ENCODE results near the gene CALML3.

CALML3 gene

DNA sequence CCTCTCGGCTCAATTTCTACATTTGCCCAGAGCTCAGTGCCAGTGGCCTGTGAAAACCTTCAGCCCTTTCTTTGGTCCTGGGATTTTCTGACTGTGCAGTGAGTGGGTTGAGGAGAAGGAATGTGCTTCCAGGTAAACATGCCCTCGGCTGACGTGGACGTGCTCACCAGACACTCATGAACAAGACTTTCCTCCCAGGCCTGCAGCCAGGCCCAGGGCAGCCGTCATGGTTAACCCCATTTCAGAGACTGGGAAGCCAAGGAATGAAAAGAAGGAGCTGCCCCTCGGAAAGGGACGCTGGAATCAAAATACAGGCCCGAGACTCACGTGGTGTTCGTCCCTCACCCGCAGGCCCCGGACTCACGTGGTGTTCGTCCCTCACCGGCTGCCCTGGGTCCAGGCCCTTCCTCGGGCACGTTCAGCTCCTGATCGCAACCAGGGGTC lies 16.6 kb upstream of the CALML3 start:
- no peak for DNase-seq

DNA sequence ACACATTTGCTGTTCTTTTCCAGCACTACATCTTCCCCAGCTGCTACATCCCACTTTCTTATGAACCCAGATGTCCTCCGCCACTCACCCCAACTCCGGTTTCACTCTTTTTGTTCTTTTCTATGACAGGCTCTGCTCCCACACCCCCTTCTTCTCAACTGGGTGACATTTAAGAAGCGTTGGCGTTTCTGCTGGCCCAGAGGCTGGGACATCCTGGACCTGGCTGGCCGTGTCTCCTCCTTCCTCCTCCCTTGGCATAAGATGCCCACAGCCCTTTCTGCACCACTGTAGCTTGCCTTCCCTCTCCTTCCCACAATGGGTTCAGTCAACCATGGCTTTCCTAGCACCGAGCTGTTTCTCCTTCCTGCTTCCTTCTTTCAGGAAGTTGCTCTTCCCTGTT lies 16.0 kb upstream of the CALML3 start:
- DNase-seq = no peak

DNA sequence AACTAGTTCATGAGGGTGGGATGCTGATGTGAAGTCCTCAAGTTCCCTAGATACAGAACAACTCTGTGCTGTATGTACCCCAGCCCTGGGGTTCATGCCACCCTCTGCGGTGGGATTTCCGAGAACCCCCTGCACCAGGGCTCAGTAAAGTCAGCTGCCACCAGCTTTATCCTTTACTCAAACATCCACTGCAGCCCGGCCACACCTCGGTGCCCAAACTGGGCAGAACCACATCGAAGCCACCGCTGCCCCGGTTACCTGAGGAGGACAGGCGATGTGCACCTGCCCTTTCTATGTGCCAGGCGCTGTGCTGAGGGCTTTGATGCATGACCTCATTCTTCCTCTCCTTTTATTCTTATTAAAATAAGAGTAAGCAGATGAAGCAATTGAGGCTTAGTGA lies 15.5 kb upstream of the CALML3 start:
- DNase-seq = no peak

DNA sequence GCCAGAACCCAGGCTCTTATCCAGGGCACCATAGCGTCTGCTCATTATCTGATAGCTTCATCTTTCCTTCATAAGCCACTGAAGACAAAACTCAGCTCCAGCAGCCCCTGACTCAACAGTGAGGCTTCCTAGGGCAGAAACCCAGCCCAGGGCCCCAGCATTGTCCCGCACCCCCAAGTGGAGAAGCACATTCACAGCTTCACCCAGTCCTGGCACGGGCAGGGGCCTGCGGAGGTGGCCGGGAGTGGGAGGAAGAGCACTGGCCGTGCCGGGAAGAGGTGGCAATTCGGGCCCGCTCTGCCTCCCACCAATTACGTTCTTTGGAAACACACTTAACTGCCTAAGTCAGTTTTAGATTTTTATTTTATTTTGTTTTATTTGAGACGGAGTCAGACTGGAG lies 15.1 kb upstream of the CALML3 start:
- no peak for DNase-seq

DNA sequence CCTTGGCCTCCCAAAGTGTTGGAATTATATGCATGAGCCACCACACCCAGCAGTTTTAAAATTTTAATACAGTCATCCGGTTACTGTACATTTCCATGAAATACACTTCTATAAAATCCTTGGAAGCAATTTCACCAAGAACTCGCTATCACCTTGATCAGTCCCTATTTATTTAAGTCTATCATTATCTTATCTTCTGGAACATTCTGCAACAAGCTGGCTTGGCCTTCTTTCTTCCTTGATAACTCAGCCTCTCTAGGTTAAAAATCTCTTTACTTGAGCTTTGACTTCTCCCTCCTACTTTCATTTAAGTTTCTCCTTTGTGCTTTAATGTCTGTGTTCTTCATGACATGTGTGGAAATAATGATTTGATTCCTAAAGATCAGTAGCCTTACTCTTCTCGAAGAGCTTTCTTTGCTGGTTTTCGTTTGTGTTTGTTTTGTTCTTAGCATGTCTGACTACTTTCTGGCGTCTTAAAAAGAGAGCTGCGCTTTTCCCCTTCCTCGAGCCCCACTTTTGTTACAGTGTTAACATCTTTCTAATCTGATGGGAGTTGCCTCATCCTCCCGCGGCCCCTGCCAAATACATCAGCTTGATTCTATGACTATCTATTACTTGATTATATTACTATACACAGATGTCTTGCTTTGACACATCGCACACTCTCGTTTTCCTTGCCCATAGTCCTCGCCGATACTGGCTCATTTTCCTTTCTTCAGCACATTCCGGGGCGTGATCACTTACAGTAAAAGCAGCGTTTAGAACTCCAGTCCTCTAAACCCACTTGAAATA lies 14.3 kb upstream of the CALML3 start:
- DNase-seq = no peak

DNA sequence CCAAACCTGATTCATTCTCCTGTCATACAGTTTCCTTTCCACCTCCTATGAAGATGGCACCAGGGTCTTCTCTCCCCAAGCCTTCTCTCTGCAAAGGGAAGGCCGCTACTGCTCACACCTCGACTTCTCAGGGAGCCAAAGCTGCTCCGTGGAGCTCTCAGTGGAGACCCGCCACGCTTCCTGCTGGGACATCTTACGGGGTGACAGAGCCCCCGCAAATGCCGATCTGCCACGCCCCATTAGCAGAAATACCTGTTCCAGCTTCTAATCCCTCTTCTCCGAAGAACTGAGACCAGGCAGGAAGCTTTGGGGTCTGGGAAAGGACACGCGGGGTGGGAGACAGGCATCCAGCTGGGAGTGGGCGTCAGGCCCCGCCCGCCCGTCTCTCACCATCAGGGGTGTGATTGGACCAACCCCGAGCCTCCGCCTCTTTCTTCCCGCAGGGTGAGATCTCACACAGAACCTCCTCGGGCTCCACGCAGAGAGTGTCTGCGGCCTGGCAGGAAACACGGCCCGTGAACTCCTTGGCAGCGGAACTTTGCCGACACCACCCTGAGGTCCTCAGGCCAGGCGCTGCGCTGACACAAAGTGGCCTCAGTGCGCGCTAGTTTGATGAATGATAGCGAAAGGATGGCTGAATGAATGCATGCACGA lies 13.4 kb upstream of the CALML3 start:
- no peak for DNase-seq

DNA sequence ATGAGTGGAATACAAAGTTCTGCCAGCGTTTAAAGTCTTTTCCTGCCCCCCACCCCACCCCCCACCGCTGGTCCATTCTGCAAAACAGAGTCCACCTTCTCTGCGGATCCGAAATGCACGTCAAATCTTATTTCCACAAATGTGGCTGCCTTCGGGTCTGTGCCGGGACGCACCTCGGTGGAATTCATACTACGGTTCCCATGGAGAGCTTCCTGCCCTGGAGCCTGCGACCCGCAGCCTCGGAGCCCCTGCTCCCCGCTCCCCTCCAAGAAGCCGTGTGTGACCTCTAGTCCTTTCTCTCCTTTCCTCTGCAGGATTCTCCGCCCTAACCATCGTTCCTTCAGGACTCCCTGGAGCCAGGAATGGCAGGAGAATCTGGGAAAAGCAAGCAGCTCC lies 12.9 kb upstream of the CALML3 start:
- DNase-seq = no peak

DNA sequence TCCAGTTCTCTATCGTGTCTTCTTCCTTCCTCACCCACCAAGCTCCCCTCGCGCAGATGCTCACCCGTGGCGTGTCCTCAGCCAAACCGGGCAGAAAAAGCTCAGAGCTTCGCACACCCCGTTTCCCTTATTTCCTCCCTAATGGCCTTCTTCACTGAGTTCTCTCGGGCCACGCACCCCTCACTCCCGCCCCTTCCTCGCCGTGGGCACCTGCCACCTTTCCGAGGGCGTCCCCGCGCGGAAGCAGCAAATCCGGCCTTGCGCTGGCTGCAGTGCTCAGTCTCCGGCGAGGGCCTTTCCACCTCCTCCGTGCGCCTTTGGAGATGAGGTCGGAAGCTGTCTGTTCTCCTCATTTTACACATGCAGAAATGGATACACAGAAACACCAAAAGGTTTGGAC lies 12.4 kb upstream of the CALML3 start:
- no peak for DNase-seq

DNA sequence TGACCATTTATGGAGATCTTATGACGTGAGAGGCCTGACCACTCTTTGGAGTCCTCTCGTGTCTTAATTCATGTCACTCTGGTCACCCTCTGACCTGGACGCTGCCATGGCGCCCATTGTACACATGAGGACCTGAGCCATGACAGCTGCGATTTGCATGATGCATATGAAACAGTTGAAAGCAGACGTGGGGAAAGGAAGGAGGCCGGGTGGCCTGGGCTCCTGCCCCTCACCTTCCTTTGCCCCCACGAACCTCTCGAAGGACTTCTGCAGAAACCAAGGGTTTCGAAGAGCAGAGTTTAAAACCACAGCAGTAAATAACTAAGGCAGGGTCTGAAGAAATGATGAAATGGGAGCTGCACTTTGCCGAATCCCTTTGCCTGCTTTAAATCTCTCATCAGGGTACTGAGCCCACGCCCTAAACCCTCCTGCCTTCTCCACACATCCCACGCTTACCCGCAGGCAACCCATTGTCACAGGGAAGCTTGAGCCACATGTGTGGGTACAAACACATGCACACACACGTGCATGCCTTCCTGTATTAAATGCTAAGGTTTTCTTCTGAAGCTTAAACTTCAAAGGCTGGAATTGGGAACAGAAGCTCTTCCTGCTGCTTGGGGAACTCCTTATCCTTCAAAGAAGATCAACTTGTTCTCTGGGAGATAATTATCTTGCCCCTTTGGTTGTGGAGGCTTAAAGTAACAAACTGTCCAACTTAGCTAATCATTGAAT lies 11.7 kb upstream of the CALML3 start:
- DNase-seq = no peak

DNA sequence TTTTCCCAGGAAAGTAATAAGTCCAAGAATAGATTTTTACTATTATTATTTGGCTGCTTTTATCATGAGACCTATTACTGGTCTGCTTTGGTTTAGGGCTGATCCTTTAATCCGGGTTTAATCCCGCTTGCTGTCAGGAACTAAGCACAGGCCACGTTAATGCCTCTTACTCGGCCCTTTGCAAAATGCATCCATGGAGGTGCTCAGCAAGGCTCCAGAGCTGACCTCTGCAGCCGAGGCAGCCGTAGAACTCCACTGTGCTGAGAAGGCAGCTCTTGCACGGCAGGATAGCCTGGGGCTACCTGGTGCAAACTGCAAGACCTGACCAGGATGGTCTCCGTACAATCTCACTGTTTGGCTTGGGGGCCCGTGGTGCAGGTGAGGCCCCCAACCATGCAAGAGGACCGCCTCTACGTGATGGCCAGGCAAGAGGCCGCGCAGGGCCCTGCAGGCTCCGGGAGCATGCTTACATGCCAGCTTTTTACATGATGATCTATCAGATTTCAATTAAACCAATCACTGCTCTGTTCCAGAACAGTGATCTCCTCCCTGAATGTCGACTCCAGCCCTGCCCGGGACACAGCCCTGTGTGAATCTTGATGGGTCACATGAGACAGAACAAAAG lies 10.4 kb upstream of the CALML3 start:
- DNase-seq = no peak

DNA sequence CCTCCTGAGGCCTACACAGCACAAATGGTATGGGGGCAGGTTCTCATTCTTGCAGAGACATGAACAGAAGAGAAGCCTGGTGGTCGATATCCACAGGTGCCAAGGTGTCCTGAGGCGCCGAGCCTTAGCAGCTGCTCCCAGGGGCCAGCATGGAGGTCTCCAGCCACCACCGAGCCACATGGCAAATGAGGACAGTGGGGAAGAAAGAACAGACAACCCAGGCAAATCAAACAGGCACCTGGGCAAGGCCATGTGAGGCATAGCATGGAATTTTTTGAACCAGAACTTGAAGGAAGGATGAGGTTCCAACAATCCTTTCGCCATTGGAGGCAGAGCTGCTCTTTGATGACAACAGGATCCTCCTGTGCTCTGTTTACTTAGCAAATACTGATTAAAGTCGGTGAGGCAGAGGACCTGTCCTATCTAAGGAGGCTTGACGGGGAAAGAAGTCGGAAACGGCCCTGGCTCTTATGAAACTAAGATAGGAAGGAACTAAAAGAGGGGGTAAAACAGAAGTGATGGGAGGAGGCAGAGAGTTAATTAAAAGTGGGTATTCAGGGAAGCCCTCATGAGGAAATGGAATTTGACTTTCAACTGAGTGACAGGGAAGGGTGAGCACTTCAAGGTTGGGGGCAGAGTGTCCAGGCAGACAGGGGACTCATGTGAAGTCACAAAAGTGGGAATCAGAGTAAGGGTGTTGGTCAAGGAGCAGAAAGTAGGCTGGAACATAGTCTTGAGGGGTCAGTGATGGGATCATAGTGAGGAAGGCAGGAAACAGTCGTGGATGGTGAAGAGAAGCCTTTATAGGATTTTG lies 8.6 kb upstream of the CALML3 start:
- DNase-seq = no peak

DNA sequence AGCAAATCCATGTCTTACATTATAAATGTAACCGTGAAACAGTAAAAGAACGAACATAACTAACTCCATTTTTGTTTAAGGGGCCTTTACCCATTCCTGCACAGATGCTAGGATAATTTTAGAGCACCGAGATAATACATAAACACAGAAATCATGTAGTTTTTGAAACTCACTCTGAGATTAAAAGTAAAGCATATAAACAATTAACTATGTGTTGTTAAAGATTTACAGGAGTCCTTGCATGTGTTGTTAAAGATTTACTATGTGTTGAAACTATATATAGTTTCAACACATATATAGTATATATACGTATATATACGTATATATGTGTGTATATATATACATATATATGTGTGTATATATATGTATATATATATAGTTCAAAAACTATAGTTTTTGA lies 7.2 kb upstream of the CALML3 start:
- no peak for DNase-seq

DNA sequence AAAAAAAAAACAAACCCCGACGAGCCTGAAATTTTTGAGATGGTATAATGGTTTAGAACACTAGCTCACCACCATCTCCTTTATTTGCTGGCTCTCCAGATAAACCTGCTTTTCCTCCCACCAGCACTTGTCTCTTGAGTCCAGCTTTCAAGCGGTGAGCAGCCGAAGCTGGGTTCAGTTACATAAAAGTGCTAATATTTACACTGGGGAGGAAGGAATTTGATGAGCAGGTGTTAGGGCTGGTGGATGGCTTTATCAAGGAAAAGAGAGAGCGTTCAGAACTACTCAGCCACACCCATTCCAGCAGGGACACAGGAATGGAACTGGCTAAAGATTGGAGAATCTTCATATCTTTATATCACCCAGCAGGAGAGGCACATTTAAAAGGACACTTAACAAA lies 6.6 kb upstream of the CALML3 start:
- no peak for DNase-seq

DNA sequence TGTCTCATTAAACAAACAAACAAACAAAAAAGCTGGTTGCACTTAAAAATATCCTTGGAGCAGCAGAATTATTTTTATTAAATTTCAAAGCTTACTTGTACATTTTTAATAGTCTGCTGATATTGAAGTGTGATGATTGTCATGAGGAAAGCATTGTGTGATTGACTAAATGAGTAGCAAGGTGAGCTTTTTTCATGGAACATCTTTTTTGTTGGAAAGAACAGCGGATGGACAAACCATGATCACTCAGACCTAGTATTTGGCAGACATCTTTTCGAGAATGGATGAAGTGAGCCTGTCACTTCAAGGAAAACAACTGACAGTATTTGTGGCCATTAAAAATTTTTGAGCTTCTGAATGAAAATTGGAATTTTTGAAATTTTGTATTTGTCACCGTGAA lies 5.7 kb upstream of the CALML3 start:
- no peak for DNase-seq

DNA sequence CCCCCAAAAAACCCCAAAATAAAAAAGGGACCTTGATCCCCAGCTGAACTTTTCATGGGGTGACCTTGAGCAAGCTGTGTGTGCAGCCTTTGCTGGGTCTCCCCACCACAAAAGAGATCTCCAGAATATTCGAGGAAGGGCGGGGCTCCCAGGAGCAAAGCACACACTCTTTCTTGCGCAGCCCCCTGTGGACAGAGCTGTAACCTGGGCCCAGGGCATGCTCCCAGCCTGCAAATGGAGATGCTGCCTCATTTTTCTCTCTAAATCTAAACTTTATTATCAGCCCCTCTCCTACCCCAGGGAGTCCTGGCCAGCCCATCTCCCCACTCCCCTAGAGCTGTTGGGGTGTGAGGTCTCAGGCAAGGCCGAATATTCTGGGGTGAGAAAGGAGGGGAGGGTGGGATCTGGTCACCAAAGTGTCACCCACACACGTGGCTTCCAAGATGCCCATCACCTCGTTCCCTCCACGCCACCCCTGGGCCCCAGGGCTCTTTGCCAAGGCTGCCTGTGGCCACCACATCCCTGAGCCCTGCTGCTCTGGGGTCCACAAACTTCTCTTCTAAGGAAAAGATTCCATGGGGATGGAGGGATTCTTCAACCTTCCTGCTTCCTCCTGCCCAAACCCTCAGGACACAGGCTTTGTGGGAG lies 1.7 kb upstream of the CALML3 start:
- no peak for DNase-seq

DNA sequence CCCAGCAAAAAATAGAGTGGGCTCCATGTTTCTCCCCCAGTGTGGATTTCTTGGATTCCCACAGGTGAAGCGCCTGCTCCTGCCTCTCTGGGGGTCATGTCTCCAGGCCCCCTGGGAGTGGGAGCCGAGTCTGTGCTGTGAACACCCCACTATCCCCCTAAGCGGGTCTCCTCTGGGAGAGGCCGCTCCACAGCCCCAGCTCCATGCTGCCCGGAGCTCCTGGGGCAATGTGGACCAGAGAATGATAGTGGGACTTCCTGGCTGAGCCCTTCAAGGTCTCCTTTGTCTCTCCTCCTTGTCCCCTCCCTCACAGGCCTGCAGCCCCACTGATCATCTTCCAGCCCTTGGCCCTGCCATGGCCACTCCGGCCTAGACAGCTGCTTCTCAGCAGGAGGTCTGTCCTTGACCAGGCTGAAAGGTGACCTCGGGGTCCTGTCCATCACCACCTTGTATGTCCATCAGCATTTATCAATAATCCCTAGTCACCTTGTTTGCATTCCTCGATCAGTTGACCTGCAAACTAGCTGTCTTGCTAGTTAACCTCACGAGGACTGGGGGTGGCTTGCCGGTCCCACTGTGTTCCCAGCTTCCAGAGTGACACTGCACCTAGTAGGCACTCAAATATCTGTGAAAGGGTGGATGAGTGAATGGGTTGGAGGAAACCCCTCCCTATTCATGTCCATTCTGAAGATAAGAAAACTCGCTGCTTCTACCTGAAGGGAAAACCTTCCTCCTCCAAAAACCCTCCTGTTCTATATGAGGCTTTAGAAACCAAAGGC lies 776 bp upstream of the CALML3 start:
- DNase-seq = no peak

DNA sequence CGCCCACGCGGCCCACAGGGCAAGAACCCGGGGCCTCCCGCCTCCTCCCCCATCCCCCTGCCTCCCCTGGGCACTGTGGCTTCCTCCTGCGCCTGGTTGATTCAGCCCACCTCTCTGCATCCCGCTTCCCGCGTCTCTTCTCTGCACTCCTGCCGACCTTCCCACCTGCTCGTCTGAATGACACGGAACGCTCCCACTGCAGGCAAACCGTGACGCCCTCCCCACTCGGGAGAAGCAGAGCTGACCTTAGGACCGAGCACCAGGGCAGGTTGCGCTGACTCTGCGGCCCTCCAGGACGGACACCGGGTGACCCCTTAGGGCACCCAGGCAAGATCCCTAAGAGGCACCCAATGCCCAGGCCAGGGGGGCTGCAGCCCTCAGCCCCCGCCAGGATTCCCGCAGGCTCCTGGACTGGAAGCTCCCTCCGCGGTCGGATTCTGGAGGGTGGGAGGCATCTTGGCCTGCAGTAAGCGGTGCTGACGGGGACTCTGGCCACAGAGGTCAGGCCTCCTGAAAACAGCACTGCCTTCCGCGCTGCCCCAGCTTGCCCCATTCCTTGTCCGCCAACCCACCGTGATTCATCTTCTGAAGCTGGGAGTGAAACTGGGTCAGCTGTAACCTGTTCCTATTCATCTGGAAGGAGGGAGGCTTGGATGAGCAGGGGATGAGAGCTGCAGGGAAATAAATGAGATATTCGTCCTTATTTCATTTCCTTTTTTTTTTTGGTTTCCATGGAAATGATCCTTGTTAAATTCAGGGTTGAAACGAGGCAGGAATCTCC lies 990 bp downstream of the CALML3 start:
- no peak for DNase-seq

DNA sequence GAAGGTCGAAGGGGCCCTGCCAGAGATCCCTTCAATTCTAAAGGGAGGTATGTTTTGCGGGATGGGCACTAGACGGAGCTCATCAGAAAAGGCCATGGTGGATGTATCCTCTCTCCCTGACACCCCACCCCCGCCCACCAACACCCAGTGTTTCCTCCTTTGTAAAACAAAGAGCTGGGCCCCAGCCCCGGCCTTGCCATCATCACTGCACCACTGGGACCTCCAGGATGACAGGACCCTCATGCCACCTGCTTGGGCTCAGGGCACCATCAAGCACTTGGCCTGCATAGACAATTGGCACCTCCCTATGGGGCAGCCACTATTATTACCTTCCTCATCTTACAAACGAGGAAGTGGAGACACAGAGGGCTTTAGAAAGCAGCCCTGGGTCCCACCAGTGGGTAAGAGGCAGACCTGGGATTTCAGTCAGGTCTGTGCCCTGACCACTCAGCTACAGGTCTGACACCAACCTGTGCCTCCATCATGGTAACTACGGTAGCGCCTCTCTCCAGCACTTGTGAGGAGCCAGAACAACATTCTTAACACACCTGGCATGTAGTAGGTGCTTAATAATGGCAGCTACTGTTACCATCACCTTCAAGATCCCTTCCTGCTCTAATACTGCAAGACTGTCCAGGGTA lies 2.0 kb downstream of the CALML3 start:
- DNase-seq = no peak

DNA sequence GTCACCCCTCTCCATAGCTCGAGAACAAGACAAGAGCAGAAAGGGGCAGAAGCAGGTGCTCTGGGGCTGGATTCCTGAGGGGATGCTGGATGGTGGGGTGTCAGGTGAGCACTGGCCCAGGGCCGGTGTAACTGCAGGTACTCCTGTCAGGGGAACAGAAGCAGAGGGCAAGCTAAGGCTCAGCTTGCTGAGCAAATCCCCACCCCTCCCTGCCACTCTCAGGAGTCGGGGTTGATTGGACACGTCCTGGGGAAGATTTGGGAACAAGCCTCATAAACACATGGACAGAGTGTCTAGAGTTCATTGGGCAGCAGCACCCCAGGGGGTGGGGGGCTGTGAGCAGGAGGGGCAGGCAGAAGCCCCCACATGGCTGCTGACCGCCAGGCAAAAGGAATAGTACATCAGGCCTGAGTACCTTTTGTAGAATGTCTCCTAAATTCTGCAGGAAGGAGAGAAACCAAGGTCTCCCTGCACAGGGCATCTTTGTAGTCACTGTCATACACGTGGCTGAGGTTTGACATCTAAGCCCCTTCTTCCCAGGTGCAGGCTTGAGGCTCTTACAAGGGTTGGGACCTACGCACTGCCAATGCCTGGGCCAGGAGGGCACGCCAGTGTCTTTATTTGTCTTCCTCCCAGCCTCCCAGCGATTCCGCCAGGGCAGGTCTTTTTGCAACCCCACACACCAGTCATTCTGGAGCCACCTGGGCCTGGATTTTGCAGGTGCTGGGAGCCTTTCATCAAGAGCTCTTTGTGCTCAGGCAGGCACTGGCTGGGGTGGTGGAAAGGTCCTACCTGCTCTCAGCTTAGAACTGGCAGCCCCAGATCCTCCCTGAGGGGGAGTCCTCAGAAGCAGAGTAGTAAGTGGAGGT lies 2.8 kb downstream of the CALML3 start:
- no peak for DNase-seq

All from NCI-H2171 (cell line).